HG03575 (cell line): Measurements from ENCODE around the gene SPRED2.

Experiments used
- ATAC-seq: cut with Tn5 transposase; IDR thresholded peaks from one replicate; pipeline ENCODE4 v1.9.1; 2021; ENCODE audit not compliant: unreplicated experiment, insufficient number of reproducible peaks, low FRiP score; ENCODE audit errors: extremely low read depth

Gene SPRED2

GRCh38 chr2:65268957-65269356, 163.4 kb downstream of the SPRED2 start:
- ATAC-seq: no peak

GRCh38 chr2:65267008-65267407, 165.4 kb downstream of the SPRED2 start:
- ATAC-seq: no peak

DNA sequence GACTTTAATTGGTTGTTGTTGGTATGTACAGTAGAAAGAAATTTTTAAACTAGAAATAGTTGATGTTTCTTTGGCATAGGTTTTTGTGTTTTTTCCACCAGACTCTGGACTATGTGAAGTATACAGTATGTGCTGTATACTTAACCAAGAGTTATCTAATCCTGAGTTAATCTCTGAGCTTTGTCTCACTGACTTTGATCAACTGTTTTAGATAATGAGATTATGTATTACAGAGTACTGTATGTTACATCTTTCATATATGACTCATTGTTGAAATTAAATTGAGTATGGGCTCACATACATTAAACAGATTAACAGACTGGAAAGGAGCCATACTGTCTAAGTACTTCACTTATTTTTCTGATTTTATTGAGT, 166.7 kb downstream of the SPRED2 start:
- ATAC-seq: no peak

DNA sequence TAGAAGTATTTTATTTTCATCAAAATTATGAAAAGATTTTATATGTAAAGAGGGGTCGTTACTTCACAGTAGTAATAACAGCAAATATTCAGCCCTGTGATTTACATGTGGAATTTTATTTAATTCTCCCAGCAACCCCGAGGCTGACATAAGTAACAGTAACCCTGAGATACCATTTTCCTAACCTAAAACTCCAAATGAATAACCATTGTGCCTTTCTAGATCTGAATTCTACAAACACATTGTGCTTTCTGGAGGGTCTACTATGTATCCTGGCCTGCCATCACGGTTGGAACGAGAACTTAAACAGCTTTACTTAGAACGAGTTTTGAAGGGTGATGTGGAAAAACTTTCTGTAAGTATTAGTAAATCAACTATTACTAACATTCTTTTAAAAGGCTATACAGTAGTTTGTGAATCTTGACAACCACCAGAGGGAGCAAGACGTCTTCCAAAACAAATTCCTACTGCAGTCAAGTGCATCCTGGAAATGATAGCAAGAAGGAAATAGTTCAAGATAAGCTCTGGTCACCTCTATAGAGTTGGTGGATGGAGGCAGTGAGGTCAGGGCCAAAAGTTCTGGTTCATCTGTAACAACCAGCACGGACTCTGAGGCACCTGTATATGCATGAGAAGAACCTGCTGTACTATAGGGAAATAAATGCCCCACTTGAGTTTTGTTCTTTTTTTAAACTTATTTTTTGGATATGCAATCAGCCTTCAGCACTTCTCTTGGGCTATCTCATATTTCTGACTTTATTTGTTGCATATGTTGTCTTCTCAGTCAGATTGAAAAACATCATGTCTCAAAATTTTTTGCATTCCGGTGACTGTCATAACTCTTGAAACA, 167.4 kb downstream of the SPRED2 start:
- ATAC-seq: no peak

DNA sequence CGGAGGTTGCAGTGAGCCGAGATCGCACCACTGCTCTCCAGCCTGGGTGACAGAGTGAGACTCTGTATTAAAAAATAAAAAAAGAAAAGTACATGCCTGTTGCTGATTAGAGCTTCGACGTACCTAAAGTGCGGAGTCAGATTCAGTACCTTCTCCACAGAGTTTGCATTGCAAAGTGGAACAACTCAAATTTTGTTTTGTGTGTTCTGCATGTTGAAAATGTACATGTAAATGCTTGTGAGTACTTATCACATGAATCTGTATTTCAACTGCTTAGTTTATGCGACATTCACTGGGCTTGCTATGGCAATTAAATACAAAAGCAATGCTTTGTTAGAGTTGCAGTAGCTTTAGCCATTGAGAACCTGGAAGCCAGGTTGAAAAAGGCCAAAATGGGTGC, 168.4 kb downstream of the SPRED2 start:
- ATAC-seq: no peak

DNA sequence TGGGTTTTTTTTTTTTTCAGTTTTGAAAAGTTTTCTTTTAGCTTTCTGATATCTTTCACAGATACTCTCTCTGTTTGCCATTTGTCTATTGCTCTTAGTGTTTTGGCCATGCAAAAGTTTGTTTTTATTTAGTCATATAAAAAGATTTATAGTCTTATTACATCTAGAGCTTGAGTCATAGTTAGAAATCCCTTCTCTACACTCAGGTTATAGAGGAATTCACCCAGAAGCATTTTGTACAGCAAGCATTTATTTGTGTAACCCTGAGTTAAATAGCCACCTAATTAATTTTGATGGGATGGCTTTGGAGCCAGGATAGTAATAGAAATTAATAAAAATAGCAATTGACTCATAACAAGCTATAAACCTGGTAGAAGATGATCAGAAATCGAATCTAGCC, 169.1 kb downstream of the SPRED2 start:
- ATAC-seq: no peak

- ATAC-seq: no peak
These were observed 170.7 kb downstream of the SPRED2 start for GRCh38 chr2:65261676-65262075.
